Activated CD8-positive, alpha-beta T cell treated with anti-CD3 and anti-CD28 coated beads for 36 hours (primary cell): ENCODE data around the gene ALDH1L2. TPM values are rescaled to one million over a fixed set of nuclear protein-coding genes. Genes with fewer than 3 reads are reported as not detected.
"Not testable (repeated sequence)": the region's sequence is repeated elsewhere in the genome, so short reads cannot be mapped to it uniquely, and the experiment has no call there.

Experiments
- ATAC-seq: fragments of 200-7000 bp; cut with Tn5 transposase; one replicate; pipeline ENCODE4 v1.10.0; 2021; ENCODE audit warnings: mild to moderate bottlenecking, moderate library complexity
- CTCF ChIA-PET: fragments of 350-600 bp; sonication (Branson Sonifier 250); formaldehyde crosslinking; loops from one replicate; lab custom pipeline; 2021; ENCODE audit warnings: antibody characterized with exemption; lab: Charles Lee
- POLR2A ChIA-PET: fragments of 350-600 bp; sonication (Branson Sonifier 250); formaldehyde crosslinking; loops from one replicate; lab custom pipeline; 2021; ENCODE audit warnings: antibody characterized with exemption; lab: Charles Lee
- DNase-seq: peaks from one replicate; pipeline ENCODE4 v3.0.0-alpha.2; 2020
- H3K27ac Mint-ChIP-seq: one replicate; pipeline ENCODE4 v1.8.0; 2021; ENCODE audit warnings: mild to moderate bottlenecking, mixed read lengths
- H3K27me3 Mint-ChIP-seq: one replicate; pipeline ENCODE4 v1.8.0; 2021; ENCODE audit warnings: mixed read lengths
- H3K36me3 Mint-ChIP-seq: one replicate; pipeline ENCODE4 v1.8.0; 2021; ENCODE audit warnings: low read depth, mixed read lengths
- H3K4me1 Mint-ChIP-seq: one replicate; pipeline ENCODE4 v1.8.0; 2021; ENCODE audit warnings: low read depth, mixed read lengths
- H3K4me3 Mint-ChIP-seq: one replicate; pipeline ENCODE4 v1.8.0; 2021; ENCODE audit warnings: mild to moderate bottlenecking, moderate library complexity, mixed read lengths
- H3K9me3 Mint-ChIP-seq: one replicate; pipeline ENCODE4 v1.8.0; 2021; ENCODE audit warnings: mixed read lengths
- CTCF ChIP-seq: fragments of 200-600 bp; IDR thresholded peaks from one replicate; pipeline ENCODE4 v1.8.0; 2022; ENCODE audit warnings: antibody characterized with exemption, mild to moderate bottlenecking
- intact Hi-C: fragments of 100-400 bp; cut with micrococcal nuclease; formaldehyde crosslinking; loops from one replicate; pipeline ENCODE4 v1.10.0; 2022
- total RNA-seq, 2 experiments: library from RNA; stranded (reverse); gene quantifications; one replicate each; pipeline ENCODE4 v1.2.3, GENCODE V29; 2021

ALDH1L2 gene
- total RNA-seq, 2 experiments from 2014 or later = 5.7 to 7.8 TPM

DNA sequence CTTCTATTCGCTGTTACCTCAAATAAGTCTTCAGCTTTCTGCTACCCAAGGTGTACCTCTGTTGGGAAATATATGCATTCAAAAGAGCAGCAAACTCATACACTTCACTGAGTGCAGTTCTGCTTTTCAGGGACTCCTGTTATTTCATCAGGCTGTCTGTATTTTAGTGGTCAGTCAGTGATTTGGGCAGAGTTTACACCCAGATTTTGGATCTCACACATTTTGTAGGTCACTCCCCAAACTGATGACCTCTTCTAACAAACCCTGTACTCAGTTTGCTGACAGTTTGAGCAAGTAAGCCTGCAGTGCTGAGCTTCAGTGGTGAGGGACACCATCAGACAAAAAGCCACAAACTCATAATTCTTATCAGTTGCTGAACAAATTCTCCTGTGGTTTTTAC lies 15.1 kb upstream of the ALDH1L2 start:
- Mint-ChIP-seq H3K9me3 (peaks cover 10% of the 10 kb centered on the region), H3K27me3 (peaks cover 8% of the 10 kb centered on the region), H3K4me3 (no peak overlapping the region), H3K4me1 (no peaks in the 10 kb centered on the region), H3K27ac (no peak overlapping the region), H3K36me3 (no peaks in the 10 kb centered on the region)
- ChIA-PET POLR2A (interaction anchor here (1.2 kb wide), 1 partner anchor 96 kb away, joined by 3 read pairs; no protein-coding TSS in a partner anchor), CTCF (no interaction called here)
- no peak for TF ChIP-seq CTCF
- intact Hi-C loops = no loop called here
- no peak for ATAC-seq
- DNase-seq = no peak

- H3K36me3 Mint-ChIP-seq, H3K9me3 Mint-ChIP-seq, CTCF ChIA-PET: not testable (repeated sequence)
Measured at GRCh38 chr12:105095338-105095737, 11.1 kb upstream of the ALDH1L2 start.

GRCh38 chr12:105092336-105092735 lies 8.1 kb upstream of the ALDH1L2 start:
- CTCF ChIA-PET = no interaction called here
- ATAC-seq = no peak
- H3K9me3 Mint-ChIP-seq = peaks cover 10% of the 10 kb centered on the region
- intact Hi-C loops = no loop called here
- POLR2A ChIA-PET = no interaction called here
- H3K4me1 Mint-ChIP-seq = no peaks in the 10 kb centered on the region
- H3K4me3 Mint-ChIP-seq = no peak overlapping the region
- H3K36me3 Mint-ChIP-seq = no peaks in the 10 kb centered on the region
- H3K27ac Mint-ChIP-seq = no peak overlapping the region
- TF ChIP-seq CTCF = no peak
- H3K27me3 Mint-ChIP-seq = peaks cover 3% of the 10 kb centered on the region
- no peak for DNase-seq

More at GRCh38 chr12:105095338-105095737, 11.1 kb upstream of the ALDH1L2 start:
- H3K4me1 Mint-ChIP-seq, H3K27ac Mint-ChIP-seq, intact Hi-C loops, H3K4me3 Mint-ChIP-seq, DNase-seq, ATAC-seq, H3K27me3 Mint-ChIP-seq, POLR2A ChIA-PET: not testable (repeated sequence)

DNA sequence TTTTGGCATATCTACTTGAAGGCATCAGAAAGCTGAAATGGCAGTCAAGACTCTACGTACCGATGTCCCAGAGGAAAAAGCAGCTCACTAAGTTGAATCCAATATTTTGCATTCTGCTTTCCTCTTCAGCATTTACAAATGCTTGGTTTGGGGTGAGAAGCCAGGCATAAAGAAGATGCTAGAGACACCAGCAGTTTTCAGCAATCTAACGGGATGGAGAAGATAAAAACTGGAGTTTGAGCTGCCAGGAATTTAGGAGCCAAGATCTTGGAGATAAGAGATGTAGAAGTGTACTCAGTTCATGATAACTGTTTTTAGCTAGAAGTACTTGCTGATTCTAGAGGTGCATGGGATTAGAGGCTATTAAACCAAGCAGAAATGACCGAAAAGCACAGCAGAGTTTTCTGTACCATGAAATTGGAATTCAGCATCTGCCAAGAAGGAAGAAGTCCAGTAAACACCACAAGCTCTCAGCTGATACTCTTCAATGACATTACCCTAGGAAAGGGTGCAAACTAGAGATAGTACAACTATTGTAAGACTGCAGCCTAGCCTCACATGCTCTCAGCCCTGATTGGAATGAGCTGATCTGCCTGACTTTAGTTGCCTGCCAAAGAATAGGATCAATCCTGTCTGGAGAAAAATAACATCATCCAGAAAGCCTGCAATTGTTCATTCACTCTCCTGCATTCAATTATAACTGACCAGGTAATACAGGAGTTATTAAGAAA lies 7.4 kb upstream of the ALDH1L2 start:
- Mint-ChIP-seq H3K27ac (no peak overlapping the region), H3K36me3 (no peaks in the 10 kb centered on the region), H3K27me3 (peaks cover 3% of the 10 kb centered on the region), H3K9me3 (peaks cover 10% of the 10 kb centered on the region), H3K4me3 (no peak overlapping the region), H3K4me1 (no peaks in the 10 kb centered on the region)
- ATAC-seq (no peak), DNase-seq (no peak)
- ChIA-PET CTCF (no interaction called here), POLR2A (no interaction called here)
- intact Hi-C loops = no loop called here
- no peak for TF ChIP-seq CTCF

DNA sequence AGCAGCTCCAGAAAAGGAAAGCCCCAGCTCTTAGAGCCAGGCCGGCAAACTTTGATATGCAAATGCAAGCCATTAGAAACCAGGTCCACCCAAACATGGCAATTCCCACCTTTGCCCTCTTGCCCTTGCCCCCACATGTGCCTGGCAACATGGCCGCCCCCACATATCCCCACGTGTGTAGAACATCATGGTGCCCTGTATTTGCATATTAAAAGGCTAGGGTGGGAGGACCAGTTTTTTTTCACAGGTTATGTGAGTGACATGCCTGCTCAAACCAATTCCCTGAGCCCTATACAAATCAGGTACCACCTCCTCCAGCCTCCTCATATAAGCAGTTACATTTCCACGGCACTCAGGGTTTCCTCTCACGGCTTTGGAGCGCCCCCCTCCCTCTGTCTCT lies 6.1 kb upstream of the ALDH1L2 start:
- Mint-ChIP-seq H3K36me3 (no peaks in the 10 kb centered on the region), H3K27ac (no peak overlapping the region), H3K27me3 (peaks cover 6% of the 10 kb centered on the region), H3K4me1 (no peaks in the 10 kb centered on the region), H3K4me3 (no peak overlapping the region), H3K9me3 (peaks cover 9% of the 10 kb centered on the region)
- no peak for DNase-seq
- CTCF ChIA-PET = no interaction called here
- POLR2A ChIA-PET = no interaction called here
- no peak for TF ChIP-seq CTCF
- intact Hi-C loops = no loop called here
- ATAC-seq = no peak
